Heart right ventricle (tissue), 16 donors: Measurements from ENCODE around the gene NPR1. TPM values are rescaled to one million over a fixed set of nuclear protein-coding genes. Genes with fewer than 3 reads are reported as not detected.
"Not testable (repeated sequence)": the region's sequence is repeated elsewhere in the genome, so short reads cannot be mapped to it uniquely, and the experiment has no call there.

Experiments used
- ATAC-seq, 8 donors: fragments of 200-7000 bp; cut with Tn5 transposase; one replicate each; pipeline ENCODE4 v1.9.1; 2020; ENCODE audit warnings: mild to moderate bottlenecking in 8 of 8, moderate library complexity in 8 of 8, moderate number of reproducible peaks in 1 of 8
- DNase-seq, 2 donors: peaks; one replicate each; pipeline ENCODE4 v3.0.0-alpha.2; 2020
- H3K27ac ChIP-seq, 10 donors: fragments of 200-600 bp; sonication (generic) in 2 of 10; one replicate each; pipeline versions ENCODE4 v1.5.0 to v1.8.0; 2020 to 2022; ENCODE audit warnings: mild to moderate bottlenecking in 3 of 10
- H3K27me3 ChIP-seq, 7 donors: fragments of 200-600 bp; one replicate each; pipeline ENCODE4 v1.8.0; 2021 to 2022; ENCODE audit warnings: mild to moderate bottlenecking in 2 of 7
- H3K36me3 ChIP-seq, 9 donors: fragments of 200-600 bp; sonication (generic) in 1 of 9; one replicate each; pipeline versions ENCODE4 v1.5.0 to v1.8.0; 2020 to 2022; ENCODE audit warnings: mild to moderate bottlenecking in 2 of 9
- H3K4me1 ChIP-seq, 9 donors: fragments of 200-600 bp; sonication (generic) in 1 of 9; one replicate each; pipeline versions ENCODE4 v1.5.0 to v1.8.0; 2020 to 2022; ENCODE audit warnings: mild to moderate bottlenecking in 4 of 9
- H3K4me3 ChIP-seq, 10 donors: fragments of 200-600 bp; sonication (generic) in 2 of 10; one replicate each; pipeline versions ENCODE4 v1.5.0 to v1.8.0; 2020 to 2022; ENCODE audit warnings: mild to moderate bottlenecking in 7 of 10, moderate library complexity in 2 of 10
- H3K9me3 ChIP-seq, 11 donors: fragments of 200-600 bp in 10 of 11; sonication (generic) in 2 of 11; one replicate each; pipeline versions ENCODE4 v1.5.0 to v1.8.0; 2013 to 2022; ENCODE audit warnings: mild to moderate bottlenecking in 2 of 11, control low read depth in 1 of 11, moderate library complexity in 1 of 11
- CTCF ChIP-seq, 9 donors: fragments of 200-600 bp; sonication (generic) in 2 of 9; IDR thresholded peaks; one replicate each; pipeline versions ENCODE4 v1.5.0 to v1.8.0; 2021 to 2022; ENCODE audit warnings: antibody characterized with exemption in 9 of 9, mild to moderate bottlenecking in 5 of 9, moderate library complexity in 1 of 9
- WGBS, 2 donors: extraction: QIAGEN DNeasy Blood & Tissue Kit; methylation state at CpG; one replicate each; pipeline ENCODE4 v1.1.7; 2013; ENCODE audit warnings: inconsistent platforms in 1 of 2; 5-methylcytosine and 5-hydroxymethylcytosine counted together
- intact Hi-C, 10 donors: fragments of 100-400 bp; cut with DNase I; formaldehyde crosslinking; loops; one replicate each; pipeline versions ENCODE4 v1.11.1 to v1.14.2; 2022
- polyA plus RNA-seq, 2 donors: library from polyadenylated mRNA; stranded (reverse); fragments of 200-250 nt; gene quantifications; one replicate each; pipeline ENCODE4 v1.2.3, GENCODE V29; 2013
- total RNA-seq, 10 donors: library from RNA; stranded (reverse); fragmentation: NEBNext Ultra II Directional in 3 of 10; extraction: Animal tissue kit (Norgen Biotek cat#: 25700) in 3 of 10; gene quantifications; one replicate each; pipeline versions ENCODE4 v1.2.1 to v1.2.4, GENCODE V29; 2021 to 2023
- donor health status: Arrhythmogenic right ventricular cardiomyopathy.
- donor health status: ischemic (EF 13 %, LVEDD 7.1; RV severe dilation, severe dysfunction).
- donor health status: healthy with polysubstance abuse.
- donor health status: DM: no; HTN: yes; CAD: no.
- donor health status: DM: no; HTN: no; CAD: no.
- donor health status: ischemic (EF 25% LVEDD 6.9; RV normal size, moderate dysfunction).
- donor health status: ischemic (EF 25% LVEDD 5.7; RV mildly dilated, moderate dysfunction).
- donor health status: healthy.
- donor health status: DM: yes; HTN: yes; CAD: no.
- donor health status: Ischemic cardiomyopathy.
- donor health status: ischemic (EF 35%, LVEDD 5.7; RV mildly dilated, moderate dysfunction).
- donor health status: nonischemic (EF 11% LVEDD 7.7; RV severe dilation, severe dysfunction).
- donor health status: DM: yes; HTN: yes; CAD: no.
- donor health status: PGD.
- donor health status: ischemic (EF 29% LVEDD 5.4; RV normal size, mild dysfunction).
- donor health status: nonischemic (EF 23%, LVEDD 6.1; RV moderate dilation, normal function).

Gene NPR1
- total and polyA plus RNA-seq, 12 donors: 8.0 to 29.0 (median 10.9) TPM

GRCh38 chr1:153717330-153717729, 38.8 kb downstream of the NPR1 start:
- H3K4me3 ChIP-seq: no peak overlapping the region
- intact Hi-C loops: no loop called here
- ATAC-seq (no peak), DNase-seq (no peak)
- no peaks in the 10 kb centered on the region for H3K9me3 ChIP-seq
- 88 to 91% methylated on average over 3 of the region's 3 CpGs for WGBS, 2 donors
- H3K36me3 ChIP-seq: no peaks in the 10 kb centered on the region
- no peak overlapping the region for H3K27ac ChIP-seq
- no peaks in the 10 kb centered on the region for H3K27me3 ChIP-seq
- H3K4me1 ChIP-seq: no peaks in the 10 kb centered on the region
- TF ChIP-seq CTCF (IDR thresholded peaks at IDR 0.05): no peak

- no peak for DNase-seq
Observed at GRCh38 chr1:153723687-153724086, 45.2 kb downstream of the NPR1 start.

GRCh38 chr1:153724634-153725033, 46.1 kb downstream of the NPR1 start:
- H3K4me3 ChIP-seq, H3K27ac ChIP-seq, ATAC-seq, DNase-seq, H3K36me3 ChIP-seq, H3K9me3 ChIP-seq, intact Hi-C loops, H3K27me3 ChIP-seq: not testable (repeated sequence)
- WGBS, 2 donors: 84% methylated on average over 4 of the region's 4 CpGs
- peaks cover 0 to 17% (median 14%) of the 10 kb centered on the region in 9 donors for H3K4me1 ChIP-seq

More at GRCh38 chr1:153723687-153724086, 45.2 kb downstream of the NPR1 start:
- WGBS, 2 donors: 86 to 95% methylated on average over 3 of the region's 3 CpGs
- Histone ChIP-seq H3K27me3 (no peaks in the 10 kb centered on the region), H3K27ac (no peak overlapping the region), H3K36me3 (no peaks in the 10 kb centered on the region), H3K4me1 (peaks cover 0 to 7% (median 5%) of the 10 kb centered on the region in 9 donors), H3K4me3 (no peak overlapping the region), H3K9me3 (no peaks in the 10 kb centered on the region)
- intact Hi-C loops: no loop called here
- no peak for ATAC-seq
- no peak for TF ChIP-seq CTCF (IDR thresholded peaks at IDR 0.05)

- H3K27ac ChIP-seq: peak within 1 kb of the TSS; percentile 96 to 100 (median 99)
- H3K4me1 ChIP-seq: peaks cover 0 to 36% (median 30%) of the 10 kb centered on the region in 9 donors
- WGBS, 2 donors: 0 to 1% methylated on average over 49 of the region's 49 CpGs
- TF ChIP-seq CTCF (IDR thresholded peaks at IDR 0.05): peak in 3 of 9 donors; percentile 8 to 22 (median 15)
- DNase-seq (peak; percentile 99 to 100), ATAC-seq (peak; percentile 99 to 100 (median 100))
- no peaks in the 10 kb centered on the region for H3K27me3 ChIP-seq
- no peaks in the 10 kb centered on the region for H3K9me3 ChIP-seq
- H3K36me3 ChIP-seq: peaks cover 0 to 3% (median 0%) of the 10 kb centered on the region in 9 donors
- intact Hi-C loops: loop anchor here in 2 of 10 donors (2.0 kb wide), 2 partner anchors 21 to 29 kb away; no protein-coding TSS in a partner anchor
- H3K4me3 ChIP-seq: peak within 1 kb of the TSS; percentile 48 to 92 (median 78)
Observed at GRCh38 chr1:153727463-153728304, 49.2 kb downstream of the NPR1 start, which contains the start of gene INTS3. INTS3 (plus strand) TSS chr1:153728050; CDS start chr1:153728635, 585 bp downstream.
